ENCODE results near the gene FUBP3.

DNA sequence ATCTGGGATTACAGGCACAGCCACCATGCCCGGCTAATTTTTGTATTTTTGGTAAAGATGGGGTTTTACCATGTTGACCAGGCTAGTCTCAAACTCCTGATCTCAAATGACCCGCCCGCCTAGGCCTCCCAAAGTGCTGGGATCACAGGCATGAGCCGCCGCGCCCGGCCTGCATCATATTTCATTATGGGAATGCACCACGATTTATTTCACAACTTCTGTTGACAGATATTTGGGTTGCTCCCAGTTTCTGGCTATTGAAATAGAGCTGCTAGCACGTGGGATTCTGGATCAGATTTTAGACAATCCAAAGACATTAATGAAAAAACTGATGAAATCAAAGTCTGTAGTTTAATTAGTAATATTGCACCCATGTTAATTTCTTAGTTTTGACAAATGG, 48.4 kb upstream of the FUBP3 start:
- TF ChIP-seq, protein P1, sequence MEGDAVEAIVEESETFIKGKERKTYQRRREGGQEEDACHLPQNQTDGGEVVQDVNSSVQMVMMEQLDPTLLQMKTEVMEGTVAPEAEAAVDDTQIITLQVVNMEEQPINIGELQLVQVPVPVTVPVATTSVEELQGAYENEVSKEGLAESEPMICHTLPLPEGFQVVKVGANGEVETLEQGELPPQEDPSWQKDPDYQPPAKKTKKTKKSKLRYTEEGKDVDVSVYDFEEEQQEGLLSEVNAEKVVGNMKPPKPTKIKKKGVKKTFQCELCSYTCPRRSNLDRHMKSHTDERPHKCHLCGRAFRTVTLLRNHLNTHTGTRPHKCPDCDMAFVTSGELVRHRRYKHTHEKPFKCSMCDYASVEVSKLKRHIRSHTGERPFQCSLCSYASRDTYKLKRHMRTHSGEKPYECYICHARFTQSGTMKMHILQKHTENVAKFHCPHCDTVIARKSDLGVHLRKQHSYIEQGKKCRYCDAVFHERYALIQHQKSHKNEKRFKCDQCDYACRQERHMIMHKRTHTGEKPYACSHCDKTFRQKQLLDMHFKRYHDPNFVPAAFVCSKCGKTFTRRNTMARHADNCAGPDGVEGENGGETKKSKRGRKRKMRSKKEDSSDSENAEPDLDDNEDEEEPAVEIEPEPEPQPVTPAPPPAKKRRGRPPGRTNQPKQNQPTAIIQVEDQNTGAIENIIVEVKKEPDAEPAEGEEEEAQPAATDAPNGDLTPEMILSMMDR (IDR thresholded peaks at IDR 0.05), result no peak
- TF ChIP-seq POLR2A (IDR thresholded peaks at IDR 0.05) (no peak), POLR2AphosphoS5 (IDR thresholded peaks at IDR 0.05) (peak; percentile 51)

Data from gastroesophageal sphincter (tissue), 3 donors.